NT2/D1 (cell line): ENCODE data around the gene GALNT16.

Source experiments
- DNase-seq: peaks from one replicate; pipeline ENCODE4 v3.0.0-alpha.2; 2011; ENCODE audit warnings: low read depth, low spot score
- H3K27me3 ChIP-seq: 2 replicates; pipeline ENCODE4 v1.6.0; 2011; ENCODE audit warnings: mild to moderate bottlenecking; ENCODE audit not compliant: insufficient read length, insufficient read depth
- H3K36me3 ChIP-seq: 2 replicates; pipeline ENCODE4 v1.6.1; 2011; ENCODE audit warnings: mild to moderate bottlenecking, low read length, mixed read lengths; ENCODE audit not compliant: insufficient read depth, insufficient read length
- H3K4me1 ChIP-seq: 2 replicates; pipeline ENCODE4 v1.5.1; 2011; ENCODE audit not compliant: insufficient read depth, insufficient read length
- H3K4me3 ChIP-seq: 2 replicates; pipeline ENCODE4 v1.5.1; 2011; ENCODE audit warnings: low read depth; ENCODE audit not compliant: insufficient read length
- H3K9ac ChIP-seq: 2 replicates; pipeline ENCODE4 v1.6.0; 2011; ENCODE audit warnings: low read depth; ENCODE audit not compliant: insufficient read length
- H3K9me3 ChIP-seq: 2 replicates; pipeline ENCODE4 v1.5.1; 2011; ENCODE audit warnings: mild to moderate bottlenecking, low read length; ENCODE audit not compliant: insufficient read depth
- SUZ12 ChIP-seq: IDR thresholded peaks from 2 replicates; pipeline ENCODE4 v1.6.1; 2011; ENCODE audit not compliant: insufficient read length, insufficient read depth; ENCODE audit errors: extremely low read depth
- YY1 ChIP-seq: IDR thresholded peaks from 2 replicates; pipeline ENCODE4 v1.6.1; 2011; ENCODE audit not compliant: insufficient read length, insufficient read depth
- ZNF274 ChIP-seq: IDR thresholded peaks from 2 replicates; pipeline ENCODE4 v1.6.1; 2011; ENCODE audit warnings: mild to moderate bottlenecking, low read depth, low read length

GALNT16 gene

GRCh38 chr14:69333791-69334337 is 73.9 kb downstream of the GALNT16 start:
- no peak for DNase-seq
- Histone ChIP-seq H3K36me3 (no peaks in the 10 kb centered on the region), H3K9me3 (no peaks in the 10 kb centered on the region; the same call in 1 of the 2 replicates), H3K4me1 (peaks cover 6% of the 10 kb centered on the region), H3K9ac (no peak overlapping the region), H3K4me3 (no peak overlapping the region), H3K27me3 (no peaks in the 10 kb centered on the region)
- TF ChIP-seq ZNF274 (no peak), SUZ12 (no peak), YY1 (no peak)

- Histone ChIP-seq H3K9ac (no peak overlapping the region), H3K36me3 (no peaks in the 10 kb centered on the region), H3K4me1 (peaks cover 6% of the 10 kb centered on the region), H3K9me3 (no peaks in the 10 kb centered on the region; the same call in 1 of the 2 replicates), H3K4me3 (no peak overlapping the region), H3K27me3 (no peaks in the 10 kb centered on the region)
- no peak for DNase-seq
- TF ChIP-seq ZNF274 (no peak), SUZ12 (no peak), YY1 (no peak)
Measured at GRCh38 chr14:69334576-69334975, 74.6 kb downstream of the GALNT16 start.

- Histone ChIP-seq H3K9ac (peak overlapping the region; percentile 32), H3K27me3 (no peaks in the 10 kb centered on the region), H3K9me3 (no peaks in the 10 kb centered on the region; the same call in 1 of the 2 replicates), H3K36me3 (no peaks in the 10 kb centered on the region), H3K4me1 (peaks cover 6% of the 10 kb centered on the region), H3K4me3 (no peak overlapping the region)
- no peak for DNase-seq
- no peak for TF ChIP-seq YY1
- TF ChIP-seq SUZ12, result no peak
- no peak for TF ChIP-seq ZNF274
Measured at GRCh38 chr14:69335371-69335771, 75.4 kb downstream of the GALNT16 start.

- H3K4me1 ChIP-seq, result peaks cover 6% of the 10 kb centered on the region
- TF ChIP-seq YY1 (no peak), ZNF274 (no peak), SUZ12 (no peak)
- no peak overlapping the region for H3K4me3 ChIP-seq
- H3K9ac ChIP-seq, result no peak overlapping the region
- H3K9me3 ChIP-seq, result no peaks in the 10 kb centered on the region
- no peak for DNase-seq
- H3K36me3 ChIP-seq, result no peaks in the 10 kb centered on the region
- no peaks in the 10 kb centered on the region for H3K27me3 ChIP-seq
Measured at GRCh38 chr14:69337984-69338383, 78.0 kb downstream of the GALNT16 start.

- Histone ChIP-seq H3K9ac (no peak overlapping the region), H3K36me3 (no peaks in the 10 kb centered on the region), H3K4me1 (peaks cover 2% of the 10 kb centered on the region), H3K4me3 (no peak overlapping the region), H3K9me3 (no peaks in the 10 kb centered on the region), H3K27me3 (no peaks in the 10 kb centered on the region)
- TF ChIP-seq SUZ12, result no peak
- TF ChIP-seq ZNF274, result no peak
- no peak for TF ChIP-seq YY1
- no peak for DNase-seq
Measured at GRCh38 chr14:69339426-69339825, 79.5 kb downstream of the GALNT16 start.

GRCh38 chr14:69342928-69343525 is 83.1 kb downstream of the GALNT16 start:
- no peak for TF ChIP-seq SUZ12
- no peak for TF ChIP-seq ZNF274
- no peak for TF ChIP-seq YY1
- Histone ChIP-seq H3K36me3 (no peaks in the 10 kb centered on the region), H3K4me3 (no peak overlapping the region), H3K9me3 (no peaks in the 10 kb centered on the region), H3K9ac (no peak overlapping the region), H3K27me3 (no peaks in the 10 kb centered on the region), H3K4me1 (peaks cover 6% of the 10 kb centered on the region)
- no peak for DNase-seq

- H3K27me3 ChIP-seq, result no peaks in the 10 kb centered on the region
- H3K36me3 ChIP-seq, result no peaks in the 10 kb centered on the region
- H3K4me1 ChIP-seq, result peaks cover 6% of the 10 kb centered on the region
- no peak for TF ChIP-seq ZNF274
- no peak for TF ChIP-seq YY1
- TF ChIP-seq SUZ12, result no peak
- no peak for DNase-seq
- H3K4me3 ChIP-seq, result no peak overlapping the region
- no peak overlapping the region for H3K9ac ChIP-seq
- H3K9me3 ChIP-seq, result no peaks in the 10 kb centered on the region
Measured at GRCh38 chr14:69344171-69344570, 84.2 kb downstream of the GALNT16 start.
